SKM-1 treated with dmso at 0.1 percent for 144 hours (cell line): ENCODE results near the gene S100Z.
"Not testable (repeated sequence)": the region's sequence is repeated elsewhere in the genome, so short reads cannot be mapped to it uniquely, and the experiment has no call there.

ENCODE experiments used
- DNase-seq: peaks from one replicate; lab custom pipeline; 2025; ENCODE audit not compliant: unreplicated experiment; lab: John Stamatoyannopoulos, UW

S100Z gene

GRCh38 chr5:76945238-76945637 lies 95.4 kb downstream of the S100Z start:
- DNase-seq: not testable (repeated sequence)

- no peak for DNase-seq
These were observed 96.3 kb downstream of the S100Z start for GRCh38 chr5:76946090-76946489.

- DNase-seq: no peak
These were observed 97.3 kb downstream of the S100Z start for GRCh38 chr5:76947082-76947503.

- no peak for DNase-seq
These were observed 103.2 kb downstream of the S100Z start, which contains the start of gene CRHBP for GRCh38 chr5:76952795-76953536. TSS of gene CRHBP (plus strand) at chr5:76953045. CDS start at chr5:76953135, 90 bp downstream.

GRCh38 chr5:76953551-76954382 lies 104.0 kb downstream of the S100Z start:
- no peak for DNase-seq

- DNase-seq: no peak
These were observed 104.6 kb downstream of the S100Z start for GRCh38 chr5:76954383-76954763.

GRCh38 chr5:76956033-76956432 lies 106.2 kb downstream of the S100Z start:
- no peak for DNase-seq

- no peak for DNase-seq
These were observed 109.4 kb downstream of the S100Z start for GRCh38 chr5:76958991-76959767.

GRCh38 chr5:76960004-76960625 lies 110.3 kb downstream of the S100Z start:
- DNase-seq: no peak

- DNase-seq: no peak
These were observed 114.2 kb downstream of the S100Z start for GRCh38 chr5:76964060-76964459.
